ENCODE data around the gene PJVK.

- TF ChIP-seq CTCF (conservative IDR thresholded peaks at IDR 0.05; ENCODE audit: low read depth, low read length) (no peak), POLR2A (IDR thresholded peaks at IDR 0.05; ENCODE audit: low read depth, low read length) (no peak)
These were observed 14.5 kb upstream of the PJVK start for GRCh38 chr2:178436662-178437061.
